Stomach (tissue), 9 donors: Measurements from ENCODE around the gene SERTAD3. TPM values are rescaled to one million over a fixed set of nuclear protein-coding genes. Genes with fewer than 3 reads are reported as not detected.

ENCODE experiments used
- DNase-seq, 2 donors: peaks; one replicate each; pipeline versions ENCODE4 v3.0.0 to v3.0.0-alpha.2; 2013 to 2019
- H3K27ac ChIP-seq, 5 donors: fragments of 200-600 bp in 4 of 5; sonication (generic) in 4 of 5; one replicate each; pipeline ENCODE4 v1.5.1; 2013 to 2019; ENCODE audit warnings: mild to moderate bottlenecking in 1 of 5, moderate library complexity in 1 of 5
- H3K27me3 ChIP-seq, 3 donors: fragments of 200-600 bp; sonication (generic); one replicate each; pipeline ENCODE4 v1.5.1; 2017 to 2019; ENCODE audit warnings: mixed run types in 1 of 3
- H3K36me3 ChIP-seq, 4 donors: fragments of 200-600 bp; sonication (generic); 1 replicate in 3 of 4; 2 replicates in 1 of 4; pipeline ENCODE4 v1.5.1; 2016 to 2019
- H3K4me1 ChIP-seq, 4 donors: fragments of 200-600 bp; sonication (generic); one replicate each; pipeline ENCODE4 v1.5.1; 2016 to 2019
- H3K4me3 ChIP-seq, 4 donors: fragments of 200-600 bp; sonication (generic) in 3 of 4; one replicate each; pipeline ENCODE4 v1.5.1; 2016 to 2019; ENCODE audit warnings: mild to moderate bottlenecking in 1 of 4
- H3K9me3 ChIP-seq, 4 donors: fragments of 200-600 bp; sonication (generic); one replicate each; pipeline ENCODE4 v1.5.1; 2016 to 2019
- EP300 ChIP-seq: sonication (generic); formaldehyde crosslinking; IDR thresholded peaks from one replicate; pipeline ENCODE4 v1.6.1; 2017; ENCODE audit warnings: antibody characterized with exemption
- POLR2A ChIP-seq, 4 donors: fragments of 450-650 bp; IDR thresholded peaks; one replicate each; pipeline ENCODE4 v1.6.1; 2016; ENCODE audit warnings: antibody characterized with exemption in 4 of 4, control low read depth in 2 of 4, mild to moderate bottlenecking in 1 of 4, moderate library complexity in 1 of 4
- POLR2AphosphoS5 ChIP-seq, 3 donors: sonication (generic); formaldehyde crosslinking; IDR thresholded peaks; one replicate each; pipeline ENCODE4 v1.6.1; 2016; ENCODE audit warnings: antibody characterized with exemption in 3 of 3
- WGBS, 5 donors: extraction: QIAGEN DNeasy Blood & Tissue Kit in 3 of 5; methylation state at CpG; one replicate each; pipeline versions ENCODE4 v1.1.5 to v1.1.7; 2013 to 2018; 5-methylcytosine and 5-hydroxymethylcytosine counted together
- intact Hi-C: fragments of 100-400 bp; cut with DNase I; formaldehyde crosslinking; loops from one replicate; pipeline ENCODE4 v1.15.1; 2023; ENCODE audit warnings: low total_unique reads
- polyA plus RNA-seq, 3 donors: library from polyadenylated mRNA; stranded (reverse); fragments of 200-250 nt; gene quantifications; one replicate each; pipeline ENCODE4 v1.2.3, GENCODE V29; 2013
- total RNA-seq, 5 donors: library from RNA; depleted of rRNA; stranded (reverse); fragments of >200 nt; gene quantifications; one replicate each; pipeline versions ENCODE4 v1.1.0 to v1.2.3, GENCODE V29; 2014 to 2016
- TF ChIP-seq, protein P1 (sequence below), 7 experiments: fragments of 450-650 bp in 4 of 7; fragments of 200-600 bp in 3 of 7; sonication (generic) in 3 of 7; IDR thresholded peaks; one replicate each; pipeline ENCODE4 v1.5.1; 2016 to 2019; ENCODE audit warnings: antibody characterized with exemption in 7 of 7, control low read depth in 2 of 7, mild to moderate bottlenecking in 1 of 7
- donor health status: healthy with polysubstance abuse.
- donor health status: Bipolar disorder and iron deficiency.
- donor health status: healthy.

Gene SERTAD3
- total and polyA plus RNA-seq, 8 donors, result 6.2 to 41.4 (median 27.7) TPM

DNA sequence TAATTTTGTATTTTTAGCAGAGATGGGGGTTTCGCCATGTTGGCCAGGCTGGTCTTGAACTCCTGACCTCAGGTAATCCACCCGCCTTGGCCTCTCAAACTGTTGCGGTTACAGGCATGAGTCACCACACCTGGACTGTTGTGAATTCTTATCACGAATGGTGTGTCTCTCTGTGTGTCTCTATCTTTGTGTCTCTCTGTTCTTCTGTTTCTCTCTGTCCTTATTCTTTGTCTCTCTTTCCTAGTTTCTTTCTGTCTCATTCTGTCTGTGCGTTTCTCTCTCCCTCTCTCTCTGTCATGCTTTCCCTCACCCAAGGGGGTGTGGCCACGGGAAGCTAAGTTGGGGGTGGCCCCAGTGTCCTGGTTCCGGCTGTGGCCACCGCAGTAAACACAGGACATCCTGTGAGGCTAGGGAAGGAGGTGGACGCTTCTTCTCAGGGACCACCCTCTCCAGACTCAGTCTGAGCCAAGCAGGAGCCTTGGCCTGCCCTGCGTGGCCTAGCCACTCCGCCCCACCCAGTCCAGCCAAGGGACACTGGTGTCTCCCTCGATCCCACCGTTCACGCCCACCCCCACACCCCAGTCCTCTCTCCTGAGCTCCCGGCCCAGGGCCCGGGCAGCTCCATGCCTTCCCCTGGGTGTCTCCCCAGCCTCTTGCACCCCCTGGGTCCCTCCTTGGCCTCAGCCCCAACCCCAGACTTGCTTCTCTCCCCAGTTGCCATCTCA, 27.1 kb downstream of the SERTAD3 start:
- TF ChIP-seq POLR2AphosphoS5 (IDR thresholded peaks at IDR 0.05), result peak; percentile 34 to 71 (median 63)
- no peak for TF ChIP-seq POLR2A (IDR thresholded peaks at IDR 0.05)
- H3K4me1 ChIP-seq, result peaks cover 16 to 36% (median 23%) of the 10 kb centered on the region in 4 donors
- peak; percentile 44 to 83 for DNase-seq
- intact Hi-C loops, result no loop called here
- H3K27ac ChIP-seq, result peak overlapping the region; percentile 48 to 81 (median 79)
- H3K27me3 ChIP-seq, result no peaks in the 10 kb centered on the region
- no peak overlapping the region for H3K4me3 ChIP-seq
- H3K36me3 ChIP-seq, result no peaks in the 10 kb centered on the region
- H3K9me3 ChIP-seq, result no peaks in the 10 kb centered on the region
- WGBS, 5 donors, result 32 to 36% (median 36%) methylated on average over 12 to 16 of the region's 16 CpGs

DNA sequence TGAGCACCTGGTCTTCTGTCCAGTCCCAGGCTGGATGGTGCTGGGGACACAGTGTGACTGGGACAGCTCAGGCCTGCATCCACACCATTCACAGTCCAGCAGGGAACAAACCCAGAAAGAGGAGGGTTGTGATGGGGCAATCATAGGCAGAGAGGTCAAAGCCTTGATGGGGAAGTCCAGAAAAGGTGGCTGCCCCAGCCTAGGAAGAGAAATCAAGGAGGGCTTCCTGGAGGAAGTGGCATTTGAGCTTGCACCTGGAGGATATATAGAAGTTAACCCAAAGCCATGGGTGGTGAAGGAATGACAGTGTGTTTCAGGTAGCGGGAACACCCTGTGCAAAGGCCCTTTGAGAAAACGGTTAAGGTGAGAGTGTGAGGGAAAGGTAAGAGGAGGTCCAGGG, 28.4 kb downstream of the SERTAD3 start:
- Histone ChIP-seq H3K27ac (peak overlapping the region in 1 of 5 donors; percentile 79), H3K4me1 (peaks cover 8 to 34% (median 19%) of the 10 kb centered on the region in 4 donors), H3K9me3 (no peaks in the 10 kb centered on the region), H3K36me3 (no peaks in the 10 kb centered on the region), H3K27me3 (no peaks in the 10 kb centered on the region), H3K4me3 (no peak overlapping the region)
- 84 to 98% (median 94%) methylated on average over 2 of the region's 2 CpGs for WGBS, 5 donors
- intact Hi-C loops, result no loop called here
- no peak for DNase-seq
- TF ChIP-seq, protein P1, sequence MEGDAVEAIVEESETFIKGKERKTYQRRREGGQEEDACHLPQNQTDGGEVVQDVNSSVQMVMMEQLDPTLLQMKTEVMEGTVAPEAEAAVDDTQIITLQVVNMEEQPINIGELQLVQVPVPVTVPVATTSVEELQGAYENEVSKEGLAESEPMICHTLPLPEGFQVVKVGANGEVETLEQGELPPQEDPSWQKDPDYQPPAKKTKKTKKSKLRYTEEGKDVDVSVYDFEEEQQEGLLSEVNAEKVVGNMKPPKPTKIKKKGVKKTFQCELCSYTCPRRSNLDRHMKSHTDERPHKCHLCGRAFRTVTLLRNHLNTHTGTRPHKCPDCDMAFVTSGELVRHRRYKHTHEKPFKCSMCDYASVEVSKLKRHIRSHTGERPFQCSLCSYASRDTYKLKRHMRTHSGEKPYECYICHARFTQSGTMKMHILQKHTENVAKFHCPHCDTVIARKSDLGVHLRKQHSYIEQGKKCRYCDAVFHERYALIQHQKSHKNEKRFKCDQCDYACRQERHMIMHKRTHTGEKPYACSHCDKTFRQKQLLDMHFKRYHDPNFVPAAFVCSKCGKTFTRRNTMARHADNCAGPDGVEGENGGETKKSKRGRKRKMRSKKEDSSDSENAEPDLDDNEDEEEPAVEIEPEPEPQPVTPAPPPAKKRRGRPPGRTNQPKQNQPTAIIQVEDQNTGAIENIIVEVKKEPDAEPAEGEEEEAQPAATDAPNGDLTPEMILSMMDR (IDR thresholded peaks at IDR 0.05), result no peak
- TF ChIP-seq POLR2AphosphoS5 (IDR thresholded peaks at IDR 0.05) (no peak), EP300 (no peak), POLR2A (IDR thresholded peaks at IDR 0.05) (no peak)

DNA sequence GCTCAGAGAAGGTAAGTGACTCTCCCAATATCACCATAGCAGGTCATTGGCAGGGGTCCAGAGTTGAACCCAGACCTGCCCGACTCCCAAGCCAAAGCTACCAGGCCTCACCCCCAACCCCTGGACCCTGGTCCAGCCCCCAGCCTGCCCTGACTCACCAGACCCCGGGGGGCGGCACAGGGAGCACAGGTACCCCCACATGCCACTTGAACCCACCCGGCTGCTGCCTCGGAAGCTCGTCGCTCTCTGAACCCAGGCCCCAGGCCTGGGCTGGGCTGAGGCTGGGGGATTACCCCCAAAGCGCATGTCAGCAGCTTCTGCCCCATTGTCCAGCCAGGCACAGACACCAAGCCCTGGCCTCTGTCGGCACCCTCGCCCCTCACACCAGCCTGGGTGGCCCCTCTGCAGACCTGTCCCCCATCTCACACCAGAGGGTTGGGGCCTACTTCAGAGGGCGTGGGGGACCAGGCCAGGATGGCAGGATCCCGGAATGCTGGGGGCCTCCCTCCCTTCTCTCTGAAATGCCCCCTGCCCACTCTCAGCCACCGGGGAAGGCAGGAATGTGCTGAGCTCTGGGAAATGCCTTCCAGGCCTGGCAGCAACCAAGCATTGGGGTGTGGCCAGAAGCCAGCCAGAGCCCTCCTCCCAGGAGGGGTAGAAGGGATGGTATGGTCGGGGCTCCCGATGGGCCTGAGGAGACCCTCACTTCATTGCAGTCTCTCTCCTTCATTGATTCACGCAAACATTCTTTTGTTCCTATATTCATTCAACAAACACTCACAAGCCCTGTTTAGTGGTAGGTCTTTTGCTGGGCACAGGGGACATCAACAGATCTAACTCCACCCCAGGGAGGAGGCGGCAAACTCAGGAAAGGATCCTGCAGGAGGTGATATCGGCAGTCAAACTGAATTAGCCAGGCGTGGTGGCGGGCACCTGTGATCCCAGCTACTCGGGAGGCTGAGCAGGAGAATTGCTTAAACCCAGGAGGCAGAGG, 29.3 kb downstream of the SERTAD3 start:
- intact Hi-C loops, result no loop called here
- no peaks in the 10 kb centered on the region for H3K36me3 ChIP-seq
- TF ChIP-seq EP300, result no peak
- TF ChIP-seq, protein P1 (IDR thresholded peaks at IDR 0.05), result no peak
- TF ChIP-seq POLR2AphosphoS5 (IDR thresholded peaks at IDR 0.05), result no peak
- TF ChIP-seq POLR2A (IDR thresholded peaks at IDR 0.05), result no peak
- no peaks in the 10 kb centered on the region for H3K9me3 ChIP-seq
- no peak for DNase-seq
- H3K27ac ChIP-seq, result no peak overlapping the region
- H3K4me3 ChIP-seq, result no peak overlapping the region
- 82 to 87% (median 86%) methylated on average over 21 of the region's 21 CpGs for WGBS, 5 donors
- peaks cover 8 to 28% (median 19%) of the 10 kb centered on the region in 4 donors for H3K4me1 ChIP-seq
- H3K27me3 ChIP-seq, result no peaks in the 10 kb centered on the region

DNA sequence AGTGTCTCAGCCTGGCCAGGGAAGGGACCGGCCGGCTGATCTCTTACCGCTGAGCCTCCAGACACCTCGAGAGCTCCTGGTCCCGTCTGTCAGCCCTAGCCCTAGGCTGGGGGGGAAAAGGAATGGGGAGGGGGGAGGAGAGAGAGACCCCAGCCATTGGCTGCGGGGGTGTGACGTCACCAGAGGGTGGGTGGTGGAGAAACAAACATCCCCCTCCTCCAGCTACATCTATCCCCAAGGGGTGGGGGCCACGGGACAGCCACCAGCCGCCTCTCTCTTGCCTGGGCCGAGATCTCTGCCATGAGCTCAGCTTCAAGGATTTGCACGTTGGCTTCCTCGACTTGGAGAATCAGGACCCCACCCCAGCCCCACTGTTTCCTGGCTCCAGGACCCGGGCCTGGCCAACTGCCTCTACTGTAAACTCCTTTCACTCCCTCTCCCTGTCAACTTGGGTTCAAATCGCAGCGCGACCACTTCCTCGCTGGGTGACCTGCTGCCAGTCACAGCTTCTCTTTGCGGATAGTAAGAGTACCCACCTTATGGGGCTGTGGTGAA, 30.8 kb downstream of the SERTAD3 start, which contains the start of gene PRX:
Gene PRX, minus strand, starts transcription at position 88 of the 555 bp plus-strand sequence. CDS start 5,446 bp downstream, outside the sequence.
- H3K27ac ChIP-seq, result peak within 1 kb of the TSS in 3 of 5 donors; percentile 31 to 60 (median 56)
- TF ChIP-seq POLR2AphosphoS5 (IDR thresholded peaks at IDR 0.05) (no peak), POLR2A (IDR thresholded peaks at IDR 0.05) (no peak), EP300 (no peak)
- TF ChIP-seq, protein P1 (IDR thresholded peaks at IDR 0.05), result no peak
- H3K27me3 ChIP-seq, result no peaks in the 10 kb centered on the region
- H3K4me3 ChIP-seq, result peak within 1 kb of the TSS in 1 of 4 donors; percentile 6
- peak in 1 of 2 donors; percentile 80 for DNase-seq
- intact Hi-C loops, result no loop called here
- H3K4me1 ChIP-seq, result peaks cover 8 to 25% (median 19%) of the 10 kb centered on the region in 4 donors
- no peaks in the 10 kb centered on the region for H3K9me3 ChIP-seq
- no peaks in the 10 kb centered on the region for H3K36me3 ChIP-seq
- WGBS, 5 donors, result 33 to 43% (median 43%) methylated on average over 18 of the region's 18 CpGs
